GM19328 (cell line): ENCODE measurements around the gene PPIL1.
"Not testable (repeated sequence)": the region's sequence is repeated elsewhere in the genome, so short reads cannot be mapped to it uniquely, and the experiment has no call there.

Experiments used
- ATAC-seq: cut with Tn5 transposase; IDR thresholded peaks from one replicate; pipeline ENCODE4 v1.9.1; 2021; ENCODE audit warnings: mild to moderate bottlenecking, moderate library complexity; ENCODE audit not compliant: unreplicated experiment

The PPIL1 gene

GRCh38 chr6:36874443-36875249 is at the start of gene PPIL1:
TSS of gene PPIL1 (minus strand) at chr6:36874803. CDS start at chr6:36874772, 31 bp downstream.
- peak; percentile 76 for ATAC-seq

DNA sequence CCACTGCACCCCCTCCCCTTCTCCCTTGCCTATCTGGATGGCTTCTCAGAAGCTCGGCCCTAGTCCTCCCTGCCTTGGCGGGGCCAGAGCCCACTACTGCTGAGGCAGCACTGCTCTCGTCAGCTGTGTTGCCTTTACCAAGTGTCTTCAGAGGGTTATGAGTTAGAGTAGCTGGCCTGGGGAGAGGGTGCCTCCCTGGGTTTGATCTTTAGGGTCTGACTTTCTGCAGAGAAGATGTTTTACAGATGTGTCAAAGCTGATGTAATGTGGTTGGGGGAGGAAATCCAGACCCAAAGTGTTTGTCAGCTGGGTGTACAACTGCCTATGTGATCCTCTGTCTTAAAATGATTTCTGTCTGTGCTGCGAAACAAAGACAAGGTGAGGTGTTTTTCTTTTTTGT is 49.5 kb upstream of the PPIL1 start:
- no peak for ATAC-seq

DNA sequence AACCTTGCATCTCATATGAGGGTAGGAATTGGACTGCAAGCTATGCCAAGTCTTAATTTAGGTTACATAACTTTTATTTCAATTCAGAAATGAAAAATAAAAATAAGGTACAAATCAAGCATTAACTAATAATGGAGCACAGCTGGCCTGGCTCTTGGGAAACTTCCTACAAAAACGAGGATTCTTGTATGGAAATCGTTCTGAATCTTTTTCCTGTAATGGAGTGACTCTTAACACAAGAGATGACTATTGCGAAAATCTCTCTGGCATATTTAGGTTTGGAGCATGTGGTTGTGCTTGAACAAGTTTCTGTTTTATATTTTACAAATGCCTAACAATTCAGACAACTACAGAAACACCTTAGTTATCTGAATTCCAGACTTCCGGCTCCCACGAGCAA is 45.9 kb upstream of the PPIL1 start:
- ATAC-seq, result no peak

DNA sequence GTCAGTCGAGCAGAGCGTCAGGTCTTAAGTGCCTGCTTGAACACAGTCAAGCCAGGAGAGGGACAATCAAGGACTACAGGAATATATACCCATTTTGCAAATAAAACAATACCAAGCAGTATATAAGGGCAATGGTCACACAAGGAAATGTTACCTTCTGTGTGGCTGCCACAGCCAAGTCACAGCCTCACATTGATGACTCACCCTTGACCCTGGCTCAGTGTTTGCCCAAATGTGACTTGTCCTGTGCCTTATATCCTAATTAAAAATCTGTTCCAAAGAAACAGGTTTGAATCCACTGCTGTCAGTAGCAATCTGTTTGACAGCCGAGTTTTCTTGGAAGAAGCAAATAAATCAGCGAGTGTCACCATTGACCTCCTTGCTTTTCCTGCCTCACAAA is 45.4 kb upstream of the PPIL1 start:
- ATAC-seq, result no peak

- ATAC-seq, result no peak
These were observed 43.1 kb upstream of the PPIL1 start for GRCh38 chr6:36917541-36918193.

GRCh38 chr6:36916126-36916525 is 41.5 kb upstream of the PPIL1 start:
- no peak for ATAC-seq

DNA sequence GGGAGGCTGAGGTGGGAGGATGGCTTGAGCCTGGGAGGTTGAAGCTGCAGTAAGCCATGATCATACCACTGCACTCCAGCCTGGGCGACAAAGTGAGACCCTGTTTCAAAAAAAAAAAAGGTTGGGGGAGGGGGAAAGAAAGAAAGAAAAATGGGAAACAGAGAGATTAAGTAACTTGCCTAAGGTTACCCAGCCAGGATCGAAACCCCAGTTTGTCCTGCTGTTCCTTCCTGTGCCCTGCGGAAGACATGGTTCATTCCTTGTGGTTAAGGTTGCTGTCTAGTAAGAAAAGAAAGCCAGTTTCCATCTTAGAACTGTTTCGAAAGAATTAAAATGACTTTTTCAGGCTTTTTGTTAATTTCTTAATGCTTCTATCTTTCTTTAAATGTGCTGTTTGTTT is 41.0 kb upstream of the PPIL1 start:
- no peak for ATAC-seq

- no peak for ATAC-seq
These were observed 39.7 kb upstream of the PPIL1 start for GRCh38 chr6:36914227-36914794.

DNA sequence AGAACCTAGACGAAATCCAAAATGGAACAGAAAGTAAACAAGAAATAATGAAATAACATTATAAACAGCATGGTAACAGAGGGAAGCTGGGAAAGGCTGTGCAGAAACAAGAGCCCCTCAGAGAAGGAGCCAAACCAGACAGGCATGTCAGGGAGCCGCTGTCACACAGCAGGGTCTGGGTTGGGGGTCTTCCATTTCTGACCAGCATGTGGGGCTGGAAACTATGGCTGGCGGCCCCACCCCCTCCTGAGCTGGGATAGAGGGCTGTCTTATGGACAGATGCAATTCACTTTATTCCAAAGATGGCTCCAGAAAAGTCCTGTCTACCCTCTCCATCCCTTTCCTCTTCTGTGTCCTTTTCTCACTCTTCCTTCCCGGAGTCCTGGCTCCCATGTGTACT is 38.5 kb upstream of the PPIL1 start:
- ATAC-seq, result no peak

DNA sequence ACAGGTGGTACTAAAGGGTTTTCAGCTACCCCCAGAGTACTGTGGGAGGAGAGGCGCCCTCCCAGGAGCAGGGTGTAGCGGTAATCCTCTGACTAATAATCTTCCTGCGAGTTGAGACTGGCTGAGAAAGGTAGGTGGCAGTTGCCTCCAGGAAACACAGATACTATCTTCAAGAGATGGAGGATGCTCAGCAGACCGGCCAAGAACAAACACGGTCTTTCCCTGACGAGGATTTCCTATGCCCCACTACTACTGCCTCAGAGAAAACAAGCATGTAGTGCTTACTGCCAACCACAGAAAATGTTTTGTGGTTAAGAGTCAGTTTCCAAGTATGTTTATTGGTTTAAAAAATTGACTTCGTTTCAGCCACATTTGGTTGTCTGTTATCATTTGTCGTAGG is 38.0 kb upstream of the PPIL1 start:
- no peak for ATAC-seq

GRCh38 chr6:36912030-36912454 is 37.4 kb upstream of the PPIL1 start:
- no peak for ATAC-seq

DNA sequence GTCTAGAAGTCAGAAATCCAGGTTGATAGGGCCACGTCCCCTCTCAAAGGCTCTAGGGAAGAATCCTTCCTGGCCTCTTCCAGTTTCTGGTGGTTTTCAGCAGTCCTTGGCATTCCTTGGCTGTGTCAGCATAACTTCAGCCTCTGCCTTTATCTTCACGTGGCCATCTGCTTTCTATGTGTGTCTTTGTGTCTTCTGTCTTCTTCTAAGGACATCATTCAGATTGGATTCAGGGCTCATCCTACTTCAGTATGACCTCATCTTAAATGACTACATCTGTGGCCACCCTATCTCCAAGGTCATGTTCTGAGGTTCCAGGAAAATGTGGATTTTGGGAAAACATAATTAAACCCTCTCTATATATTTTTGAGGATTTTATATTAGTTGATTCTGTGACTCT is 34.1 kb upstream of the PPIL1 start:
- no peak for ATAC-seq

DNA sequence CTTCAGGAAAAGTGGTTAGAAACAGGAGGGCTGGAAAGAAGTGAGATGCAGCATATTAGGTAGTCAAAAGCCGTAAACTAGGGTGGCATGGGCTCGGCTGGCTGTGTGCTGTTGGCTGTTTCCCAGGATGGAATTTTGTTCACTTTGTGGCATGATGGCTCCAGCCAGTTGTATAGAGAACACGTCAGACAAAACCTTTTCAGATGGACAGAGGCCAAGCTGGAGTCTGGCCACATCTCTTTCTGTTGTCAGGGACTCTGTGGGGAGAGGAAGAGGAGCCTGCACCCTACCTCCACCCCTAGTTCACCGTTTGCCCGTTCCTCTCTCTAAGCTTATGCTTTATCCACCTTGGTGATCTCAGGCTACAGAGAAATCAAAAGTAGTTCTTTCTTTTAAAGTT is 33.2 kb upstream of the PPIL1 start:
- ATAC-seq, result no peak

DNA sequence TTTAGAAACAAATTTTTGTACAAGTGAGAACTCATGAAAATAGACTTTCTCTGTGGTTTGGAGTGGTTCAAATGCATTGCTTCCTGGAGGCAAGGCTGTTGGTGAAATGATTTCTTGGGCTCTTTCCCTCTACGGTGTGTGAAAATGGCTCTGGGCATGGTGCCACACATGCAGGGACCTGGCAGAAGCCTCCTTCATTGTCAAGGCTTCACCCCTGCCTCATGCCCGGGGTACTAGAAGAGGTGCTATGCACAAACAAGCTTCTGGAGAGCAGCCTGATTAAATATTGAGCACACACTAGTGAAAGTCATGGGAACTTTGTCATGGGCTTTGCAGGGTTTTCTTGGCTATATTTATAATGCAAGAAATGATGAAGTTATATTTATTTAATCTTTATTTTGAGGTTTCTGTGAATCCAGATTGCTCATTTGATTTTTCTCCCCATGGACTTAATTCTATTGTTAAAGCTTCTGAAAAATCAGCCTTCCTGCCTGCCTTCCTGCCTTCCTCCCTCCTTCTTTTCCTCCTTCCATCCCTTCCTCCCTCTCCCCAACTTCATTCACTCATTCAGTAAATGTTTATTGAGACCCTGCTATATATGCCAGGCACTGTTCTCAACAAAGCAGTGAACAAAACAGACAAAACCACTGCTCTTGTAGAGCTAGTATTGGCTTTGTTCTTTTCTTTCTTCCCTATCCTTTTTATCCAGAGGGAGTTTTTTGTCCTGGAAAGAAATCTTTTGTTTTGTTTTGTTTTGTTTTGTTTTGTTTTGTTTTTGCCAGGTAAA is 32.1 kb upstream of the PPIL1 start:
- no peak for ATAC-seq

DNA sequence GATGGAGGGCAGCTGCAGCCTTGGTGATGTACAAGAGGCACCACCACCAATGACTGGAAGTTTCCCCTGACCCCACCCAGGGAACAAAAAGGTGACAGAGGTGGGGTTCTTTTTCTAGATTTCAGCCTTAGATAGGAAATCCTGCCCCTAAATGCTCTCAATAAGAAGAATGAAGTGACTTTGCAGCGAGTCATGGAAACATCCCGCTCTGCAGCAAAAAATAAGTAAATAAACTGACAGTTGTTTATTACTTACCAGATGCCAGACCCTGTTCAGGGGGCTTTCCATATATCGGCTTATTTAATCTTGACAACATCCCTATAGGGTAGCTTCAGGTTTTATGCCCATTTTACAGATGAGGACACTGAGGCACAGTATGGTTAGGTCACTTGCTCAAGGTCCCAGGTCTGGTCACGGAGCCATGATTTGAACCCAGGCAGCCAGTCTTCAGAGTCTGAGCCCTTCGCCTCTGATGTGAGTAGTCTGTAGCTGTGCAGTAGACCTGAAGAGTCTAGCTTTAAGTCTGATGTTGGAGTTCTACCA is 30.3 kb upstream of the PPIL1 start:
- no peak for ATAC-seq

GRCh38 chr6:36904114-36904513 is 29.5 kb upstream of the PPIL1 start:
- no peak for ATAC-seq

DNA sequence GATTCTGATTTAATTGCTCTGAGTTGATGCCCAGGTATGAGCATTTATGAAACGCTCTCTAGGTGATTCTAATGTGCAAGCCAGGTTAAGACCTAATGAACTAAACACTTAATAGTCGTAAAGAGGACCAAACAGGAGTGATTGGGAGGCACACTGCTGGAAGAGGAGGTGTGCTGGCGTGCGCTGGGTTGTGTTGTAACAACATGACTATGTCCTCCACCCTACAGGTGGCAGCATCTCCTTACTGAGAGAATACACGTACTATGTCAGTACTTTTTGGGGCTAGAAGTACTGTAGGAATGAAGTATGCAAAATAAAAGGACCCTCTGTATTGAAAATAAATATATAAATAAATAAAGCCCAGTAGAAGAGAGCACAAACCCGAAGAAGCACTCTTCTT is 23.0 kb upstream of the PPIL1 start:
- no peak for ATAC-seq

DNA sequence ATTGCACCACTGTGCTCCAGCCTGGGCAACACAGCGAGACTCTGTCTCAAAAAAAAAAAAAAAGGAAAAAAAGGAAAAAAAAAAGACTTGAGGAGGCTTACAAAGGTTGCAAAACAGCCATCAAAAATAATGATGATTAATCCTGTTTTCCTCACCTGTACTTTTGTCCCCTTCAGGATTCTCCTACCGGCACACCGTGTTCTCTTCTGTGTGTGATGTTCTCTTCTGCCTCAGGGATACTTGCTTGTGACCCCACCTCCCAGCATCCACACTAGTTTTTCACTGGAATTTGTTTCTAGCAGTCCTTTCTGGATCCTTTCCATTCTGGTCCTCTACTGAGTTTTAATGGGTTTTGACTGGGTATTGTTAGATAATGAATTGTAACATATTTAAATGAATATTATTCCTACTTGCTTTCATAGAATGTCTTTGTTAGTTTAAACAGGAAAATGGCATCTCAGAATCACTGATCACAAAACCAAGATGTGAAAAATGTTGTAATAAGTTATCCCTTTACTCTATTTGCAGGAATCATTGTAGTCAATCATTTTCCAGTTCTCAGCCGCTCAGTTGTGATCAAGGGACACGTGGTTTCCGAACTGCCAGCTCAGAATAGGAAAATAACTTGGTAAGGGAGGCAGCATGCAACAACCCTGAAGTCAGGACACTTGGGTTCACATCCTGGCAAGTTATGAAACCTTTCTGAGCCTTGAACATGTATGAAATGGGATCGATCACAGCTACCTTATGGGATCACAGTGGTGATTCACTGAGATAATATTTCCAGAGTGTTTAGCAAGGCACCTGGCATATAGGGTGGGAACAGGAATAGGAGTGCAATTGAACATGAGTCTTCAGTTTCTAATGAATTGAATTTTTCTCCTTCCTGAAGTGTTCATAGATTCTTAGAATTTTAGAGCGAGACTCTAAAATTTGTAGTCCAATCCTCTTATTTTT is 19.7 kb upstream of the PPIL1 start:
- no peak for ATAC-seq

DNA sequence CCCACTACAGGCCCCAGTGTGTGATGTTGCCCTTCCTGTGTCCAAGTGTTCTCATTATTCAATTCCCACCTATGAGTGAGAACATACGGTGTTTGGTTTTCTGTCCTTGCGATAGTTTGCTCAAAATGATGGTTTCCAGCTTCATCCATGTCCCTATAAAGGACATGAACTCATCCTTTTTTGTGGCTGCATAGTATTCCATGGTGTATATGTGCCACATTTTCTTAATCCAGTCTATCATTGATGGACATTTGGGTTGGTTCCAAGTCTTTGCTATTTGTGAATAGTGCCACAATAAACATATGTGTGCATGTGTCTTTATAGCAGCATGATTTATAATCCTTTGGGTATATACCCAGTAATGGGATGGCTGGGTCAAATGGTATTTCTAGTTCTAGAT is 16.6 kb upstream of the PPIL1 start:
- ATAC-seq, result not testable (repeated sequence)

- ATAC-seq, result no peak
These were observed 15.6 kb upstream of the PPIL1 start for GRCh38 chr6:36890112-36890663.
